Gastrocnemius medialis (tissue), 4 donors: ENCODE data around the gene AP3S2. TPM values are rescaled to one million over a fixed set of nuclear protein-coding genes. Genes with fewer than 3 reads are reported as not detected.
A peak's percentile ranks its signal among the peaks of the same experiment; 100 is the strongest.
"Not testable (repeated sequence)": the region's sequence is repeated elsewhere in the genome, so short reads cannot be mapped to it uniquely, and the experiment has no call there.

Experiments used
- ATAC-seq, 2 donors: fragments of 150-250 bp; one replicate each; pipeline ENCODE4 v1.9.1; 2016
- DNase-seq, 2 donors: peaks; one replicate each; pipeline ENCODE4 v3.0.0-alpha.2; 2019
- H3K27ac ChIP-seq, 4 donors: fragments of 200-600 bp; sonication (generic); 1 replicate in 1 of 4; 2 replicates in 3 of 4; pipeline ENCODE4 v1.5.1; 2016 to 2018; ENCODE audit warnings: mild to moderate bottlenecking in 2 of 4, moderate library complexity in 1 of 4
- H3K27me3 ChIP-seq, 3 donors: fragments of 200-600 bp; sonication (generic) in 2 of 3; 1 replicate in 1 of 3; 2 replicates in 2 of 3; pipeline versions ENCODE4 v1.5.1 to v1.6.0; 2016 to 2019; ENCODE audit warnings: mild to moderate bottlenecking in 1 of 3, moderate library complexity in 1 of 3
- H3K36me3 ChIP-seq, 2 donors: fragments of 200-600 bp; sonication (generic) in 1 of 2; one replicate each; pipeline ENCODE4 v1.5.1; 2017 to 2018
- H3K4me1 ChIP-seq, 2 donors: fragments of 200-600 bp; sonication (generic) in 1 of 2; one replicate each; pipeline ENCODE4 v1.5.1; 2016 to 2017; ENCODE audit warnings: mild to moderate bottlenecking in 2 of 2
- H3K4me3 ChIP-seq, 4 donors: fragments of 200-600 bp; sonication (generic) in 3 of 4; 1 replicate in 1 of 4; 2 replicates in 3 of 4; pipeline ENCODE4 v1.5.1; 2016 to 2019; ENCODE audit warnings: mild to moderate bottlenecking in 2 of 4
- H3K9me3 ChIP-seq, 3 donors: fragments of 200-600 bp; sonication (generic) in 2 of 3; 1 replicate in 1 of 3; 2 replicates in 2 of 3; pipeline ENCODE4 v1.5.1; 2016 to 2019
- POLR2A ChIP-seq, 2 donors: fragments of 450-650 bp; IDR thresholded peaks; one replicate each; pipeline ENCODE4 v1.6.1; 2017; ENCODE audit warnings: antibody characterized with exemption in 2 of 2, mild to moderate bottlenecking in 2 of 2, moderate library complexity in 2 of 2
- in situ Hi-C, 4 donors: fragments of 200-750 bp; cut with MboI; loops; one replicate each; pipeline versions ENCODE4 v1.15.0 to v1.8.0; 2017; ENCODE audit warnings: low sequenced_read_pairs in 4 of 4
- intact Hi-C: fragments of 100-400 bp; cut with DNase I; formaldehyde crosslinking; loops from one replicate; pipeline ENCODE4 v1.15.1; 2023; ENCODE audit warnings: low total_unique reads
- total RNA-seq, 4 donors: library from RNA; depleted of rRNA; stranded (reverse); fragments of >200 nt; gene quantifications; one replicate each; pipeline versions ENCODE4 v1.1.0 to v1.2.3, GENCODE V29; 2016
- TF ChIP-seq, protein P1 (sequence below), 5 experiments: fragments of 450-650 bp in 3 of 5; fragments of 200-600 bp in 2 of 5; sonication (generic) in 2 of 5; IDR thresholded peaks in 4 of 5; conservative IDR thresholded peaks in 1 of 5; 1 replicate in 4 of 5; 2 replicates in 1 of 5; pipeline ENCODE4 v1.5.1; 2016 to 2019; ENCODE audit warnings: antibody characterized with exemption in 5 of 5, mild to moderate bottlenecking in 3 of 5, moderate library complexity in 3 of 5

Gene AP3S2
- total RNA-seq, 4 donors from 2014 or later = 48.4 to 82.6 (median 71.3) TPM

- TF ChIP-seq, protein P1, sequence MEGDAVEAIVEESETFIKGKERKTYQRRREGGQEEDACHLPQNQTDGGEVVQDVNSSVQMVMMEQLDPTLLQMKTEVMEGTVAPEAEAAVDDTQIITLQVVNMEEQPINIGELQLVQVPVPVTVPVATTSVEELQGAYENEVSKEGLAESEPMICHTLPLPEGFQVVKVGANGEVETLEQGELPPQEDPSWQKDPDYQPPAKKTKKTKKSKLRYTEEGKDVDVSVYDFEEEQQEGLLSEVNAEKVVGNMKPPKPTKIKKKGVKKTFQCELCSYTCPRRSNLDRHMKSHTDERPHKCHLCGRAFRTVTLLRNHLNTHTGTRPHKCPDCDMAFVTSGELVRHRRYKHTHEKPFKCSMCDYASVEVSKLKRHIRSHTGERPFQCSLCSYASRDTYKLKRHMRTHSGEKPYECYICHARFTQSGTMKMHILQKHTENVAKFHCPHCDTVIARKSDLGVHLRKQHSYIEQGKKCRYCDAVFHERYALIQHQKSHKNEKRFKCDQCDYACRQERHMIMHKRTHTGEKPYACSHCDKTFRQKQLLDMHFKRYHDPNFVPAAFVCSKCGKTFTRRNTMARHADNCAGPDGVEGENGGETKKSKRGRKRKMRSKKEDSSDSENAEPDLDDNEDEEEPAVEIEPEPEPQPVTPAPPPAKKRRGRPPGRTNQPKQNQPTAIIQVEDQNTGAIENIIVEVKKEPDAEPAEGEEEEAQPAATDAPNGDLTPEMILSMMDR (IDR thresholded peaks at IDR 0.05 in 4 of 5, conservative IDR thresholded peaks at IDR 0.05 in 1 of 5) = no peak
- TF ChIP-seq POLR2A (IDR thresholded peaks at IDR 0.05) = no peak
- in situ Hi-C loops (no loop called here), intact Hi-C loops (loop anchor here (5.0 kb wide), 1 partner anchor 61 kb away; the partner anchor contains the start of gene MESP2)
- DNase-seq (no peak), ATAC-seq (no peak)
- H3K27ac ChIP-seq = peak overlapping the region; percentile 78 to 93 (median 80)
- peaks cover 20 to 47% of the 10 kb centered on the region in 2 donors for H3K4me1 ChIP-seq
- no peaks in the 10 kb centered on the region for H3K9me3 ChIP-seq
- no peaks in the 10 kb centered on the region for H3K27me3 ChIP-seq
- H3K4me3 ChIP-seq = no peak overlapping the region
- H3K36me3 ChIP-seq = peaks cover 0 to 25% of the 10 kb centered on the region in 2 donors
Measured at GRCh38 chr15:89837830-89838178, 56.0 kb downstream of the AP3S2 start.

DNA sequence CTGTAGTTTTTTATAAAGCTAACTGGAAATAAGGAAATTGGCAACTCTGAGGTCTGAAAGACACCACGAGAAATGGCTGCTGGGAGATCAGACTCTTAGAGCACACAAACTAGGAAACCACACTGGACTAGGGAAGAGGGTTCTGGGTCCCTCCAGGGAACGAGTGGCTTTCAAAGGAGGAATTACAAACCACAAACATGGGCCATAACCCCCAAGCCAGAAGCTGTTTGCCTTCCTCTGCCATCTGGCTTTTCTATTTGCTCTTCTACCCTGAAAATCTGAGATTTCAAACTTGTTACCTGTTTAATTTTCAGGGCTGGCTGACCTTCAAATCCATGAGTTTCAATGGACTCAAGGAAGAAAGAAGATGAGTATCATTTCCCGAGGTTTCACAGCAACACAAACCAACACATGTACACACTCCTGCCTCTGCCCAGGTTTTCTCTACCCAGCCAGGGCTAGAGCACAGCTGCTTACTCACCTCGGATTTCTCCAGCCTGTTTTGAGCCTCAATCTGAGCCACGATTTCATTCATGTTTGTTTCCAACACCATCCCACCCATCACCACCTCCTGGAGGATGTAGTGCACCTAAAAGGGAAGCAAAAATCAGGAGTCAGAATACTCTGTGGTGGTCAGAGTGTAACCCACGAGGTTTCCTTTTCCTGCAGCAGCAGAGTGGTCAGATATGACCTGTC, 56.5 kb downstream of the AP3S2 start:
- ATAC-seq (peak; percentile 65 to 71), DNase-seq (peak in 1 of 2 donors; percentile 41)
- H3K9me3 ChIP-seq = no peaks in the 10 kb centered on the region
- H3K4me3 ChIP-seq = peak overlapping the region in 2 of 4 donors; percentile 4 to 24
- in situ Hi-C loops (no loop called here), intact Hi-C loops (loop anchor here (5.0 kb wide), 1 partner anchor 60 kb away; the partner anchor contains the start of gene MESP2)
- H3K27me3 ChIP-seq = no peaks in the 10 kb centered on the region
- peaks cover 0 to 28% of the 10 kb centered on the region in 2 donors for H3K36me3 ChIP-seq
- no peak for TF ChIP-seq POLR2A (IDR thresholded peaks at IDR 0.05)
- TF ChIP-seq, protein P1 (IDR thresholded peaks at IDR 0.05 in 4 of 5, conservative IDR thresholded peaks at IDR 0.05 in 1 of 5) = no peak
- H3K27ac ChIP-seq = peak overlapping the region; percentile 78 to 93 (median 80)
- peaks cover 20 to 47% of the 10 kb centered on the region in 2 donors for H3K4me1 ChIP-seq

- Histone ChIP-seq H3K4me1 (peaks cover 20 to 47% of the 10 kb centered on the region in 2 donors), H3K27me3 (no peaks in the 10 kb centered on the region), H3K27ac (peak overlapping the region; percentile 78 to 93 (median 80)), H3K9me3 (no peaks in the 10 kb centered on the region), H3K36me3 (peaks cover 0 to 32% of the 10 kb centered on the region in 2 donors), H3K4me3 (peak overlapping the region in 2 of 4 donors; percentile 4 to 24)
- in situ Hi-C loops (no loop called here), intact Hi-C loops (loop anchor here (5.0 kb wide), 1 partner anchor 59 kb away; the partner anchor contains the start of gene MESP2)
- DNase-seq (peak; percentile 43 to 67), ATAC-seq (peak; percentile 93)
- TF ChIP-seq, protein P1 (IDR thresholded peaks at IDR 0.05 in 4 of 5, conservative IDR thresholded peaks at IDR 0.05 in 1 of 5) = no peak
- TF ChIP-seq POLR2A (IDR thresholded peaks at IDR 0.05) = no peak
Measured at GRCh38 chr15:89836267-89837133, 57.3 kb downstream of the AP3S2 start.

DNA sequence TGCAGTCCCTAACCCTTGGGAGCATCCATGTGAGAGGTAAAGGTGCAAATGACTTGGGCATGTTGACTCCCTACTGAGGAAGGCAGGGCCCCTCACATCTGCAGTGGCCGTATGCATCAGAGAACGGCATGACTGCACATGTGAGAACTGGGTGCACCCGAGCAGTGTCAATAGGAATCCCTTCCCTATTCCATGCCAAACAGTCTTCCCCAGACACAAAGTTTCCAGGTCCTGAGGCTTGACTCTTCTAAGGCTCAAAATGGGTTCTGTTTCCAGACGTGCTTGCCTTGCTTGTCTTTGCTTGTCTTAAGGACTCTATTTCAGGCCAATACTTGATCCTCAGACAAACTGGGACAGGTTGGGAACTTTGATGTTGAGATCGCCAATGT, 58.6 kb downstream of the AP3S2 start:
- ATAC-seq = no peak
- DNase-seq = no peak
- Histone ChIP-seq H3K4me1 (peaks cover 20 to 47% of the 10 kb centered on the region in 2 donors), H3K27me3 (no peaks in the 10 kb centered on the region), H3K36me3 (peaks cover 0 to 32% of the 10 kb centered on the region in 2 donors), H3K9me3 (no peaks in the 10 kb centered on the region), H3K4me3 (no peak overlapping the region), H3K27ac (peak overlapping the region in 3 of 4 donors; percentile 2 to 93 (median 79))
- in situ Hi-C loops (no loop called here), intact Hi-C loops (loop anchor here (5.0 kb wide), 1 partner anchor 58 kb away; the partner anchor contains the start of gene MESP2)
- no peak for TF ChIP-seq POLR2A (IDR thresholded peaks at IDR 0.05)
- TF ChIP-seq, protein P1 (IDR thresholded peaks at IDR 0.05 in 4 of 5, conservative IDR thresholded peaks at IDR 0.05 in 1 of 5) = no peak

DNA sequence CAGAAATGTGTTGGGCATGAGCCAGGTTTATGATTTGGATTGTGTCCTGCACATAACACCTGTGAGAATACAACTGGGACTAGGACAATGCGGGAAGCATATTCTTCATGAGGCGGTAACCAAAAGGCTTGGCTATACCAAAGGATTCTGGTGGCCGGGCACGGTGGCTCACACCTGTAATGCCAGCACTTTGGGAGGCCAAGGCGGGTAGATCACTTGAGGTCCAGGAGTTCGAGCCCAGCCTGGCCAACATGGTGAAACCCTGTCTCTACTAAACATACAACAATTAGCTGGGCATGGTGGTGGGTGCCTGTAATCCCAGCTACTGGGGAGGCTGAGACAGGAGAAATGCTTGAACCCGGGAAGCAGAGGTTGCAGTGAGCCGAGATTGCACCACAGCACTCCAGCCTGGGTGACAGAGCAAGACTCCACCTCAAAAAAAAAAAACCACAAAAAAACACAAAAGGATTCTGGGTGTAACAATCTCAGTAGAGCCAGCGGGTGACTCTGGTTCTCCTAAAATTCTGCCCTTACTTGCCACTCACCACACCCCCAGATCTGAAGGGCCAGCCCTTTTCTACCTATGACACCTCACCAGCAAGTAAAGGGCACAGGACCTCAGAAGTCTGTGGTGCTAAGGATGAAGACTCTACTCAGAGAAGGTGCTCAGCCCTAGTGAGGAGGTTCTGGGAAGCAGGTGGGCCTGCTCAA, 59.2 kb downstream of the AP3S2 start:
- H3K4me1 ChIP-seq = peaks cover 20 to 47% of the 10 kb centered on the region in 2 donors
- H3K27me3 ChIP-seq, ATAC-seq, DNase-seq, H3K4me3 ChIP-seq, H3K9me3 ChIP-seq, in situ Hi-C loops: not testable (repeated sequence)
- peak overlapping the region in 3 of 4 donors; percentile 2 to 93 (median 79) for H3K27ac ChIP-seq
- H3K36me3 ChIP-seq = peaks cover 0 to 32% of the 10 kb centered on the region in 2 donors
- intact Hi-C loops = loop anchor here (5.0 kb wide), 1 partner anchor 57 kb away; the partner anchor contains the start of gene MESP2
